Measurements from ENCODE around the gene SEC14L1.

The SEC14L1 gene

DNA sequence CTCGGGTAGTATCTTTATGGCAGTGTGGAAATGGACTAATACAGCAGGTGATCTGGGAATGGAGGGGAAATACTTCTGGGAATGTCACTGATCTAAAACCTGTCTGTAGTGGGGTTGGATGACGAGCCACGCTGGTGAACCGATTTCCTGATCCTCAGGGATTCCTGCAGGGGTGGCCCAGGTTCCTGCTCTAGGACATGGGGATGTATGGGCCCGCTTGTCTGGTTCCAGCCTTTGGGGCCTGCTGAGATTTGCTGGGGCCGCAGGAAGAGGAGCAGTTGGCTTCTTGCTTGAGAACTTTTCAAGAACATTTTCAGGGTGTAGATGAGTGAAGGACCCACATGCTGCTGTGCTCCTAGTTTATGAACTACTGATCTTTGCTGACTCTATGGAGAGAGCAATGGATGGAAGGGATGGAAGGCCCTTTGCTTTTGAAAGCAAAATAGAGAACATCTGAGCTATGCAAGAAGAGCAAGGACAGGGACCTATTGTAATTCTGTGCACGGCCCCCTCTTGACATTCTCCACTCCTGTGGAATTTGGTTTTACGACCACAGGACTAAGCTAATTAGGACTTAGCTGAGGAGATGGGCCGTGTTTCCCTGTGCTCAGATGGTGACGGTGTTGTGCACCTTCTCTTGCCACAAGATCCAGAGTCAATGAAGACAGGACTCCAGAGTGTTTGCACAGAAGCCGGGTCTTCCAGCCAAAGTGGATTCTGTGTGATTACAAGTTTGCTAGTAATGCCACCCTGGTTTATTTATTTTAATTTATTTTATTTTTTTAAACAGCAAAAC, 90.5 kb downstream of the SEC14L1 start:
- Histone ChIP-seq H3K27me3 (replicated peaks) (no peaks in the 10 kb centered on the region), H3K36me3 (replicated peaks) (no peaks in the 10 kb centered on the region), H3K27ac (no peak overlapping the region), H3K4me3 (ENCODE audit: low read depth, low read length) (no peak overlapping the region)
- no peak for DNase-seq
- TF ChIP-seq, protein P1, sequence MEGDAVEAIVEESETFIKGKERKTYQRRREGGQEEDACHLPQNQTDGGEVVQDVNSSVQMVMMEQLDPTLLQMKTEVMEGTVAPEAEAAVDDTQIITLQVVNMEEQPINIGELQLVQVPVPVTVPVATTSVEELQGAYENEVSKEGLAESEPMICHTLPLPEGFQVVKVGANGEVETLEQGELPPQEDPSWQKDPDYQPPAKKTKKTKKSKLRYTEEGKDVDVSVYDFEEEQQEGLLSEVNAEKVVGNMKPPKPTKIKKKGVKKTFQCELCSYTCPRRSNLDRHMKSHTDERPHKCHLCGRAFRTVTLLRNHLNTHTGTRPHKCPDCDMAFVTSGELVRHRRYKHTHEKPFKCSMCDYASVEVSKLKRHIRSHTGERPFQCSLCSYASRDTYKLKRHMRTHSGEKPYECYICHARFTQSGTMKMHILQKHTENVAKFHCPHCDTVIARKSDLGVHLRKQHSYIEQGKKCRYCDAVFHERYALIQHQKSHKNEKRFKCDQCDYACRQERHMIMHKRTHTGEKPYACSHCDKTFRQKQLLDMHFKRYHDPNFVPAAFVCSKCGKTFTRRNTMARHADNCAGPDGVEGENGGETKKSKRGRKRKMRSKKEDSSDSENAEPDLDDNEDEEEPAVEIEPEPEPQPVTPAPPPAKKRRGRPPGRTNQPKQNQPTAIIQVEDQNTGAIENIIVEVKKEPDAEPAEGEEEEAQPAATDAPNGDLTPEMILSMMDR (IDR thresholded peaks at IDR 0.05; ENCODE audit: low read depth, low read length, missing control alignments), result no peak
- in situ Hi-C loops (cut with HindIII; ENCODE audit: low pct_ligation_motif_present, low sequenced_read_pairs), result no loop called here

GRCh38 chr17:77233127-77233526, 92.4 kb downstream of the SEC14L1 start:
- H3K27ac ChIP-seq, result peak overlapping the region; percentile 51

GRCh38 chr17:77233635-77234334, 93.0 kb downstream of the SEC14L1 start:
- H3K27me3 ChIP-seq (replicated peaks), result no peaks in the 10 kb centered on the region
- peak; percentile 86 for DNase-seq
- no peak overlapping the region for H3K4me3 ChIP-seq (ENCODE audit: low read depth, low read length)
- H3K27ac ChIP-seq, result peak overlapping the region; percentile 51
- in situ Hi-C loops (cut with HindIII; ENCODE audit: low pct_ligation_motif_present, low sequenced_read_pairs), result no loop called here
- TF ChIP-seq, protein P1 (IDR thresholded peaks at IDR 0.05; ENCODE audit: low read depth, low read length, missing control alignments), result no peak
- H3K36me3 ChIP-seq (replicated peaks), result no peaks in the 10 kb centered on the region

More at GRCh38 chr17:77233127-77233526, 92.4 kb downstream of the SEC14L1 start:
- in situ Hi-C loops (cut with HindIII; ENCODE audit: low pct_ligation_motif_present, low sequenced_read_pairs), result no loop called here
- no peak for DNase-seq
- Histone ChIP-seq H3K36me3 (replicated peaks) (no peaks in the 10 kb centered on the region), H3K27me3 (replicated peaks) (no peaks in the 10 kb centered on the region), H3K4me3 (ENCODE audit: low read depth, low read length) (no peak overlapping the region)
- TF ChIP-seq, protein P1 (IDR thresholded peaks at IDR 0.05; ENCODE audit: low read depth, low read length, missing control alignments), result no peak

GRCh38 chr17:77234695-77235094, 93.9 kb downstream of the SEC14L1 start:
- Histone ChIP-seq H3K4me3 (ENCODE audit: low read depth, low read length) (no peak overlapping the region), H3K27ac (peak overlapping the region; percentile 51), H3K27me3 (replicated peaks) (no peaks in the 10 kb centered on the region), H3K36me3 (replicated peaks) (no peaks in the 10 kb centered on the region)
- in situ Hi-C loops (cut with HindIII; ENCODE audit: low pct_ligation_motif_present, low sequenced_read_pairs), result no loop called here
- no peak for DNase-seq
- TF ChIP-seq, protein P1 (IDR thresholded peaks at IDR 0.05; ENCODE audit: low read depth, low read length, missing control alignments), result no peak

DNA sequence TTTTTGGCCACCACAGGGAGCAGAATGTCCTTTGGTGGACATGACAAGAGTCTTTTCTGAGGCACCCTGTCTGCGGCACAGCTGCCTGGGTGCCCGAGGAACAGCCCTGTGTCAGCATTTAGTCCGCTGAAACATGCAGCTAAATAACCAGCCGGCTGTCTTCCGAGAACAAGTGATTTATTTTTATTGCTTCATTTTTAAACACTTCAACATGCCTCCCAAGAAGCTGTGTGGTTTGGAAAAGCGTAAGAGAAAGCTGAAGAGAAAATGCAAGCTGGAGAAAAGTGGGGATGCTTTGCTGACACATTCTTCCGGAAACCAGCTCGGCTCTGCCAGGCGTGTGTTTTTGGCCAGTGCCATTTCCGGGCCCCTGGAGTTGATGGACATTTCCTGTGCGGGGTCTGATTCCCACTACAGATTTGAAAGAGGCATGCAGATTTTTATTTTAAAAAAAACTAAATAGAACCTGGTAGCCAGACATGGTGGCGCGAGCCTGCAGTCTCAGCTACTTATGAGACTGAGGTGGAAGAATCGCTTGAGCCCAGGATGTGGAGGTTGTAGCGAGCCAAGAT, 94.7 kb downstream of the SEC14L1 start:
- DNase-seq, result peak; percentile 60
- in situ Hi-C loops (cut with HindIII; ENCODE audit: low pct_ligation_motif_present, low sequenced_read_pairs), result no loop called here
- peak overlapping the region; percentile 5 for H3K4me3 ChIP-seq (ENCODE audit: low read depth, low read length)

More for the DNA sequence above, 94.7 kb downstream of the SEC14L1 start:
- no peaks in the 10 kb centered on the region for H3K27me3 ChIP-seq (replicated peaks)
- no peaks in the 10 kb centered on the region for H3K36me3 ChIP-seq (replicated peaks)
- TF ChIP-seq, protein P1 (IDR thresholded peaks at IDR 0.05; ENCODE audit: low read depth, low read length, missing control alignments), result no peak
- H3K27ac ChIP-seq, result peak overlapping the region; percentile 51

Measured in brain microvascular endothelial cell (primary cell).